Neural cell (in vitro differentiated cells): ENCODE measurements around the gene WNT3A. TPM values are rescaled to one million over a fixed set of nuclear protein-coding genes. Genes with fewer than 3 reads are reported as not detected.

Experiments used
- H2AFZ ChIP-seq: fragments of 200-600, 300-800 bp; sonication (generic), shearing (Covaris generic); 2 replicates; pipeline ENCODE4 v1.6.0; 2014; ENCODE audit warnings: low read depth, mild to moderate bottlenecking, antibody characterized with exemption, low read length, moderate library complexity
- H3F3A ChIP-seq: fragments of 200-600 bp; shearing (Covaris generic); 2 replicates; pipeline ENCODE4 v1.6.1; 2016; ENCODE audit warnings: mild to moderate bottlenecking, moderate library complexity, mixed read lengths, antibody characterized with exemption, low read length; ENCODE audit not compliant: insufficient read depth, poor library complexity, severe bottlenecking
- H3K27ac ChIP-seq: fragments of 200-600, 300-800 bp; sonication (generic), shearing (Covaris generic); 2 replicates; pipeline ENCODE4 v1.5.1; 2014; ENCODE audit warnings: mild to moderate bottlenecking, low read length, moderate library complexity
- H3K27me3 ChIP-seq: fragments of 300-800, 200-600 bp; sonication (generic), shearing (Covaris generic); 2 replicates; pipeline ENCODE4 v1.6.0; 2014; ENCODE audit warnings: mild to moderate bottlenecking, low read depth, low read length, moderate library complexity; ENCODE audit not compliant: insufficient read depth
- H3K36me3 ChIP-seq: fragments of 300-800, 200-600 bp; sonication (generic), shearing (Covaris generic); 2 replicates; pipeline ENCODE4 v1.5.1; 2014; ENCODE audit warnings: mild to moderate bottlenecking, antibody characterized with exemption, low read length, moderate library complexity; ENCODE audit not compliant: insufficient read depth
- H3K4me2 ChIP-seq: fragments of 300-800, 200-600 bp; sonication (generic), shearing (Covaris generic); 2 replicates; pipeline ENCODE4 v1.6.0; 2014; ENCODE audit warnings: mild to moderate bottlenecking, low read length
- H3K4me3 ChIP-seq: fragments of 300-800, 200-600 bp; sonication (generic), shearing (Covaris generic); 2 replicates; pipeline ENCODE4 v1.5.1; 2014; ENCODE audit warnings: mild to moderate bottlenecking, low read length, moderate library complexity
- H3K79me2 ChIP-seq: fragments of 200-600 bp; shearing (Covaris generic); replicated peaks from 2 replicates; pipeline ENCODE4 v1.6.0; 2014; ENCODE audit warnings: mild to moderate bottlenecking, low read length, moderate library complexity; ENCODE audit not compliant: insufficient read depth
- H3K9ac ChIP-seq: fragments of 300-800, 200-600 bp; sonication (generic), shearing (Covaris generic); 2 replicates; pipeline ENCODE4 v1.6.1; 2016; ENCODE audit warnings: mild to moderate bottlenecking, low read length, mixed read lengths
- H3K9me2 ChIP-seq: fragments of 200-600 bp; shearing (Covaris generic); 2 replicates; pipeline ENCODE4 v1.6.1; 2016; ENCODE audit warnings: mild to moderate bottlenecking, low read length, mixed read lengths; ENCODE audit not compliant: insufficient read depth
- H3K9me3 ChIP-seq: fragments of 200-600, 300-800 bp; sonication (generic), shearing (Covaris generic); 2 replicates; pipeline ENCODE4 v1.6.1; 2016; ENCODE audit warnings: mild to moderate bottlenecking, mixed run types, low read length, moderate library complexity, mixed read lengths
- H4K20me1 ChIP-seq: fragments of 200-600 bp; shearing (Covaris generic); 2 replicates; pipeline ENCODE4 v1.6.1; 2016; ENCODE audit warnings: mild to moderate bottlenecking, mixed run types; ENCODE audit not compliant: insufficient read depth
- CTCF ChIP-seq: fragments of 450-650 bp; IDR thresholded peaks from 2 replicates; pipeline ENCODE4 v1.5.1; 2014; ENCODE audit warnings: antibody characterized with exemption, mild to moderate bottlenecking, moderate library complexity; ENCODE audit not compliant: poor library complexity, severe bottlenecking
- EP300 ChIP-seq: fragments of 450-650 bp; conservative IDR thresholded peaks from 2 replicates; pipeline ENCODE4 v1.6.1; 2014; ENCODE audit warnings: antibody characterized with exemption, mild to moderate bottlenecking, moderate library complexity; ENCODE audit not compliant: poor library complexity, severe bottlenecking
- EZH2 ChIP-seq: fragments of 200-600, 300-800 bp; shearing (Covaris generic), sonication (generic); IDR thresholded peaks from 2 replicates; pipeline ENCODE4 v1.6.1; 2014; ENCODE audit warnings: antibody characterized with exemption, low read length, borderline replicate concordance, mild to moderate bottlenecking; ENCODE audit not compliant: insufficient read depth, poor library complexity, severe bottlenecking
- MXI1 ChIP-seq: fragments of 450-650 bp; conservative IDR thresholded peaks from 2 replicates; pipeline ENCODE4 v1.6.1; 2014; ENCODE audit warnings: antibody characterized with exemption, mild to moderate bottlenecking; ENCODE audit not compliant: poor library complexity, severe bottlenecking
- POLR2AphosphoS5 ChIP-seq: IDR thresholded peaks from 2 replicates; pipeline ENCODE4 v1.6.1; 2012
- RAD21 ChIP-seq: fragments of 450-650 bp; conservative IDR thresholded peaks from 2 replicates; pipeline ENCODE4 v1.6.1; 2014; ENCODE audit warnings: antibody characterized with exemption, mild to moderate bottlenecking, moderate library complexity
- REST ChIP-seq: IDR thresholded peaks from 2 replicates; pipeline ENCODE4 v1.6.1; 2012; ENCODE audit warnings: borderline replicate concordance
- SMC3 ChIP-seq: fragments of 450-650 bp; conservative IDR thresholded peaks from 2 replicates; pipeline ENCODE4 v1.6.1; 2014; ENCODE audit warnings: antibody characterized with exemption, mild to moderate bottlenecking, moderate library complexity; ENCODE audit not compliant: poor library complexity
- TAF1 ChIP-seq: IDR thresholded peaks from 2 replicates; pipeline ENCODE4 v1.6.1; 2012; ENCODE audit warnings: low read depth
- polyA plus RNA-seq: library from polyadenylated mRNA; depleted of rRNA; stranded (reverse); fragments of >200 nt; gene quantifications from 2 replicates; pipeline ENCODE4 v1.2.3, GENCODE V29; 2014

WNT3A gene
- polyA plus RNA-seq, 1 donor from 2014 or later = 0.14 TPM

- Histone ChIP-seq H3F3A (no peaks in the 10 kb centered on the region), H3K27me3 (no peaks in the 10 kb centered on the region), H2AFZ (no peak overlapping the region), H3K9me2 (no peaks in the 10 kb centered on the region), H3K9me3 (peaks cover 4% of the 10 kb centered on the region), H3K4me3 (no peak overlapping the region), H4K20me1 (no peaks in the 10 kb centered on the region), H3K4me2 (no peak overlapping the region), H3K36me3 (peaks cover 7% of the 10 kb centered on the region), H3K9ac (no peak overlapping the region), H3K79me2 (peaks cover 98% of the 10 kb centered on the region), H3K27ac (no peak overlapping the region)
- TF ChIP-seq REST (no peak), MXI1 (no peak), TAF1 (no peak), SMC3 (no peak), POLR2AphosphoS5 (no peak), EZH2 (no peak), CTCF (no peak), RAD21 (no peak), EP300 (no peak)
These were observed 84.3 kb downstream of the WNT3A start for GRCh38 chr1:228091084-228091483.

- Histone ChIP-seq H3K9me3 (peaks cover 4% of the 10 kb centered on the region), H4K20me1 (no peaks in the 10 kb centered on the region), H3K27me3 (no peaks in the 10 kb centered on the region), H2AFZ (no peak overlapping the region), H3K4me3 (no peak overlapping the region), H3K9me2 (no peaks in the 10 kb centered on the region), H3K36me3 (peaks cover 15% of the 10 kb centered on the region), H3K27ac (no peak overlapping the region), H3K9ac (no peak overlapping the region), H3F3A (no peaks in the 10 kb centered on the region), H3K79me2 (peaks cover 92% of the 10 kb centered on the region), H3K4me2 (no peak overlapping the region)
- TF ChIP-seq CTCF (no peak), EZH2 (no peak), REST (no peak), EP300 (no peak), POLR2AphosphoS5 (no peak), TAF1 (no peak), MXI1 (no peak), SMC3 (no peak), RAD21 (no peak)
These were observed 85.7 kb downstream of the WNT3A start for GRCh38 chr1:228092342-228093049.
